HG03442 (cell line): ENCODE measurements around the gene HS1BP3.

ENCODE experiments used
- ATAC-seq: cut with Tn5 transposase; IDR thresholded peaks from one replicate; pipeline ENCODE4 v1.9.1; 2021; ENCODE audit warnings: mild to moderate bottlenecking, moderate library complexity; ENCODE audit not compliant: unreplicated experiment

The HS1BP3 gene

GRCh38 chr2:20574423-20574911 is 76.4 kb downstream of the HS1BP3 start:
- no peak for ATAC-seq

GRCh38 chr2:20573620-20574422 is 77.1 kb downstream of the HS1BP3 start:
- ATAC-seq, result no peak

DNA sequence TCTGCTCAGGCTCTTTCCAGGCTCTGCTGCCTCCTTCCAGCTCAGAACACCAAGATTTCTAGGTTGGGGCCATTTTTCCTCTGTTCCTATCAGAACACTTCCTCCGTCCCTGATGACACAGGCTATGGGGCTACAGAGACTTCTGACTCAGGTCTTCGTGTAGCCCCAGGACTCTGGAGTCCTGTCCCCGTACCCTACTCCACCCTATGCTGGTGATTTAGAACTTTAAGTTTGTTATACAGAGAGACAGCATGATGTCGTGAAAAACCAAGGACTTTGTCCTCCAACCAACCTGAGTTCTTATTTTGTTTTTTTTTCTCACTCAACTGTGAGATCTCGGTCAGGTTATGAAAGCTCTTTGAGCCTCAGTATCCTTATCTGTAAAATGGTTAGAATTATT is 78.7 kb downstream of the HS1BP3 start:
- ATAC-seq, result peak; percentile 3

DNA sequence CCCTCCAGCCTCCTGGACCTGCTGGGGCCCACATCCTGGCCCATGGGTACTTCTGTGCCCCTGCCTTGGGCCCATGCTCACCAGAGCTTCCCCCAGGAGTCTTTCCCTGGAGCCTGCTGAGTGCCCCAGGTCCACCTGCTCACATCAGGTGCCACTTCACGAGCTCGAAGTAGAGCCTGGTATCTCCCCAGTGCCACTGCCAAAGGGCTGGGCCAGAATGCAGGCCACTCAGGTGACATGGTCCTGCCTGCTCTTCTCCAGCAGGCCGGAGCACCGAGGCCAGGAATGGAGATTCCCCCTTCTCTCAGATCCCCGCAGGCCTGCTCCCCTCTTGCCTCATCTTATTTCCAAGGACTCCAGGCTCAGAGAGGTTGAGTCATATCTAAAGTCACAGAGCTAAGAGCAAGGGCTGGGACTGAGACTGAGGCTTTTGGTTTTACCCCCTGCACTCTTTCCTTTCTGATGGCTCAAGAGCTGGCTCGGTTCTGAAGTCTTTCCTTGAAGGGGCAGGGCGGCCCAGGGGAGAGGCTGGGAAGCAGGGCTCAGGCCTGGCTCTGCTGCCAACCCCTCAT is 79.2 kb downstream of the HS1BP3 start:
- ATAC-seq, result peak; percentile 38

DNA sequence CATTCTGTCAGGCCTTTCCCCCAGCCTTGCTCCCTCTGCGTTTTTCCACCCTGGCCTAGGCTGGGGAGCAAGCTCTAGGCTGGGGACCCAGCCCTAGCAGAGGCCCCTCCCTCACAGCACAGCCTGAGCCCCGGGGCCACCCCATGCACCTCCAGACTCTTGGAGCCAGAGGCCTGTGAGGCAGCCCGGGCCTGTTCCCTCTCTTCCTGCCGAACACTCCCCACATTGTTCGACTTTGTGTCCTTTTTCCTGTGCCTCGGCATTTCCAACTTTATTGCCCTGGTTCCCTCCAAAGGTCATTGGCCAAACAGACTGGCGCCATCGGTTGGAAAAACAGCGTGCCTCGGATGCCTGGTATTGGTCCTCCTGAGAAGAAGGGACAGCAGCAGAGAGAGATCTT is 79.7 kb downstream of the HS1BP3 start:
- ATAC-seq, result no peak

DNA sequence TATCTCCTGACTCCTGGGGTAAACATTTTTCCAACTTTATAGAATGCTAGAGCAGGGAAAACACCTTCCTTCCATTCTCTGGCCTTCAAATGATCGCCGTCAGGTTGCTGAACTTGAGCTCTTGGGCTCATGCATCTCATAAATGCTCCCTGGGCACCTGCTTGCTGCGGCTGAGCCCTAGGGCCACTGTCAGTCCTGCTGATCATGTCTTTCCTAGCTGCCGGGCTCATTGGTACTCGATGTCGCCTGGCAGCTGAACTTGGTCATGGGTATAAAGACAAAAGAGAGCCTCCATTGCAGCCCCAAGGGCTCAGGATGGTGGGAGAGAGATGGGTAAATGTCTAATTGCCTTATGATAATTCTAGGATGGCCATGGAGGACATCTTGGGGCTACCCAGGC is 80.6 kb downstream of the HS1BP3 start:
- no peak for ATAC-seq

GRCh38 chr2:20569464-20570223 is 81.3 kb downstream of the HS1BP3 start:
- ATAC-seq, result no peak

- ATAC-seq, result no peak
Observed at GRCh38 chr2:20568501-20569463, 82.1 kb downstream of the HS1BP3 start.

DNA sequence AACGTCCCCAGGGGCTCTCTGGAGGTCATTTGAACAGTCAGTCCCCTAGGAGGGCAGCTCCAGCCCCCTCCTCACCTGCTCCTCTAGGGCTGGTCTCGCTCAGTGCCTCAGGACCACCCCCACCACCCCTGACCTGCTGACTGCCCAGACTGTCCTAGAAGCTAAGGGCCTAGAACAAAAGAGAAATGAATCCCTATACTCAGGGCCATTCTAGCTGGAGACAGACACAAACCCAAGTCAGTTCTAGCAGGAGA is 83.0 kb downstream of the HS1BP3 start:
- no peak for ATAC-seq
